Astrocyte of the spinal cord (primary cell): ENCODE data around the gene ST14.
"Not testable (repeated sequence)": the region's sequence is repeated elsewhere in the genome, so short reads cannot be mapped to it uniquely, and the experiment has no call there.

ENCODE experiments used
- DNase-seq: peaks from one replicate; pipeline ENCODE4 v3.0.0; 2011; ENCODE audit warnings: low read depth, low spot score
- H3K4me3 ChIP-seq: 2 replicates; pipeline ENCODE4 v1.5.1; 2011; ENCODE audit warnings: low read depth, mild to moderate bottlenecking, low read length, moderate library complexity
- in situ Hi-C: cut with HindIII; loops from 2 replicates; pipeline ENCODE4 v1.10.0; 2017; ENCODE audit warnings: low sequenced_read_pairs
- TF ChIP-seq, protein P1 (sequence below): IDR thresholded peaks from 2 replicates; pipeline ENCODE4 v1.5.1; 2012; ENCODE audit warnings: low read depth, mild to moderate bottlenecking, low read length, inconsistent platforms

The ST14 gene

DNA sequence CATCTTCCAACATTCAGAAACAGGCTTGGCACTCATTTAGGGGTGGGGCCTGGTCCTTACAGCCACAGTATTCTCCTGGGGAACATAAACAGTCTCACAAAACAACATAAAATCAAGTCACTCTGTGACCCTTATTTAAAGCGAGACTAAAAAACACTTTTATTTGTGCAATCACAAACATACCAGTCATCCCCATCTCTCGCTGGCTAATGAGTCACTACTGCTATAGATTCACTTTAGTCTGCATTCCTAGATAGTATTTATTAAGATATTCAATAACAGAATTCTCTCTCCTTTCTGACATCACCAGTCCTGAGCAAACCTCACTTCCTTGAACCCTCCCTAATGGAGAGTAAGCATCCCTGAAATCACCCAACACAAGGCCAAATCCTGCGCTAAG lies 87.2 kb downstream of the ST14 start:
- no peak overlapping the region for H3K4me3 ChIP-seq
- TF ChIP-seq, protein P1, sequence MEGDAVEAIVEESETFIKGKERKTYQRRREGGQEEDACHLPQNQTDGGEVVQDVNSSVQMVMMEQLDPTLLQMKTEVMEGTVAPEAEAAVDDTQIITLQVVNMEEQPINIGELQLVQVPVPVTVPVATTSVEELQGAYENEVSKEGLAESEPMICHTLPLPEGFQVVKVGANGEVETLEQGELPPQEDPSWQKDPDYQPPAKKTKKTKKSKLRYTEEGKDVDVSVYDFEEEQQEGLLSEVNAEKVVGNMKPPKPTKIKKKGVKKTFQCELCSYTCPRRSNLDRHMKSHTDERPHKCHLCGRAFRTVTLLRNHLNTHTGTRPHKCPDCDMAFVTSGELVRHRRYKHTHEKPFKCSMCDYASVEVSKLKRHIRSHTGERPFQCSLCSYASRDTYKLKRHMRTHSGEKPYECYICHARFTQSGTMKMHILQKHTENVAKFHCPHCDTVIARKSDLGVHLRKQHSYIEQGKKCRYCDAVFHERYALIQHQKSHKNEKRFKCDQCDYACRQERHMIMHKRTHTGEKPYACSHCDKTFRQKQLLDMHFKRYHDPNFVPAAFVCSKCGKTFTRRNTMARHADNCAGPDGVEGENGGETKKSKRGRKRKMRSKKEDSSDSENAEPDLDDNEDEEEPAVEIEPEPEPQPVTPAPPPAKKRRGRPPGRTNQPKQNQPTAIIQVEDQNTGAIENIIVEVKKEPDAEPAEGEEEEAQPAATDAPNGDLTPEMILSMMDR: no peak
- peak; percentile 52 for DNase-seq
- in situ Hi-C loops: no loop called here

DNA sequence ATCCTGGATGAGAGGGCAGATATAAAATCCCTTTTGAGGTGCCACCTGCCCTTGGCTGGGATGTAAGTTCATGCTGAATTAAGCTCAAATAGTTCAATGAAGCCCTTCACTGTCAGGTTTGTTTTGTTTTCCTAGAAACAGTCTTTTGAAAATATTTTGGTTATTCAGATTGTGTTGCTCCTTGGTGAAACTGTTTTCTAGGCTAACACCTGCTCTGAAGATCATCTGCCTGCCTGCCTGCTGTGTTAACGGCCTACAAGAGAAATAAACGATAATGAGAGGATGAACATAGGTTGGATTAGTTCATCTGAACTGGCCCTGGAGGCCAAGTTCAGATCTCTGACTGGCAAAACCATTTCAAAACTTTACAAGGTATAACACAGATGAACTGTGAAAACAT lies 87.7 kb downstream of the ST14 start:
- no peak overlapping the region for H3K4me3 ChIP-seq
- TF ChIP-seq, protein P1: no peak
- DNase-seq: no peak
- in situ Hi-C loops: no loop called here

DNA sequence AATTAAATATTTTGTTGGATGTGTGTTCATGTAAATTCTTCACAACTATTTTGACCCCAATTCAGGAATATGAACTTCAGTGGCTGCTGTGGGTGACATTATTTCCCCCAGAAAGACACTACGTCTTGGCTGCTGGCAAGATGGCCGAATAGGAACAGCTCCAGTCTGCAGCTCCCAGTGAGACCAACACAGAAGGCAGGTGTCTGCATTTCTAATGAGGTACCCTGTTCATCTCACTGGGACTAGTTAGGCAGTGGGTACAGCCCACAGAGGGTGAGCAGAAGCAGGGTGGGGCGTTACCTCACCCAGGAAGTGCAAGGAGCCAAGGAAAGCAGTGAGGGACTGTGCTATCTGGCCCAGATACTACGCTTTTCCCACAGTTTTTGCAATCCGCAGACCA lies 89.8 kb downstream of the ST14 start:
- TF ChIP-seq, protein P1: no peak
- DNase-seq: no peak
- in situ Hi-C loops: no loop called here
- no peak overlapping the region for H3K4me3 ChIP-seq

DNA sequence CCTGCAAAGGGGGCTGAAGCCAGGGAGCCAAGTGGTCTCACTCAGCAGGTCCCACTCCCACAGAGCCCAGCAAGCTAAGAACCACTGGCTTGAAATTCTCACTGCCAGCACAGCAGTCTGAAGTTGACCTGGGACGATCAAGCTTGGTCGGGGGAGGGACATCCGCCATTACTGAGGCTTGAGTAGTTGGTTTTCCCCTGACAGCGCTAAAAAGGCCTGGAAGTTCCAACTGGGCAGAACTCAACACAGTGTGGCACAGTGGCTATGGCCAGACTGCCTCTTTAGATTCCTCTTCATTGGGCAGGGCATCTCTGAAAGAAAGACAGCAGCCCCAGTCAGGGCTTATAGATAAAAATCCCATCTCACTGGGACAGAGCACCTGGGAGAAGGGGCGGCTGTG lies 90.3 kb downstream of the ST14 start:
- in situ Hi-C loops, H3K4me3 ChIP-seq, DNase-seq: not testable (repeated sequence)

DNA sequence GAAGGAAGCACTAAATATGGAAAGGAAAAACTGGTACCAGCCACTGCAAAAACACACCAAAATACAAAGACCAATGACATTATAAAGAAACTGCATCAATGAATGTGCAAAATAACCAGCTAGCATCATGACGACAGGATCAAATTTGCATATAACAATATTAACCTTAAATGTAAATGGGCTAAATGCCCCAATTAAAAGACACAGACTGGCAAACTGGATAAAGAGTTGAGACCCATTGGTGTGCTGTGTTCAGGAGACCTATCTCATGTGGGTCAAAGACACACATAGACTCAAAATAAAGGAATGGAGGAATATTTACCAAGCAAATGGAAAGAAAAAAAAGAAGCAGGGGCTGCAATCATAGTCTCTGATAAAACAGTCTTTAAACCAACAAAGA lies 92.2 kb downstream of the ST14 start:
- in situ Hi-C loops, H3K4me3 ChIP-seq, DNase-seq: not testable (repeated sequence)
